ENCODE results near the gene TMEM150B.
"Not testable (repeated sequence)": the region's sequence is repeated elsewhere in the genome, so short reads cannot be mapped to it uniquely, and the experiment has no call there.

TMEM150B gene

DNA sequence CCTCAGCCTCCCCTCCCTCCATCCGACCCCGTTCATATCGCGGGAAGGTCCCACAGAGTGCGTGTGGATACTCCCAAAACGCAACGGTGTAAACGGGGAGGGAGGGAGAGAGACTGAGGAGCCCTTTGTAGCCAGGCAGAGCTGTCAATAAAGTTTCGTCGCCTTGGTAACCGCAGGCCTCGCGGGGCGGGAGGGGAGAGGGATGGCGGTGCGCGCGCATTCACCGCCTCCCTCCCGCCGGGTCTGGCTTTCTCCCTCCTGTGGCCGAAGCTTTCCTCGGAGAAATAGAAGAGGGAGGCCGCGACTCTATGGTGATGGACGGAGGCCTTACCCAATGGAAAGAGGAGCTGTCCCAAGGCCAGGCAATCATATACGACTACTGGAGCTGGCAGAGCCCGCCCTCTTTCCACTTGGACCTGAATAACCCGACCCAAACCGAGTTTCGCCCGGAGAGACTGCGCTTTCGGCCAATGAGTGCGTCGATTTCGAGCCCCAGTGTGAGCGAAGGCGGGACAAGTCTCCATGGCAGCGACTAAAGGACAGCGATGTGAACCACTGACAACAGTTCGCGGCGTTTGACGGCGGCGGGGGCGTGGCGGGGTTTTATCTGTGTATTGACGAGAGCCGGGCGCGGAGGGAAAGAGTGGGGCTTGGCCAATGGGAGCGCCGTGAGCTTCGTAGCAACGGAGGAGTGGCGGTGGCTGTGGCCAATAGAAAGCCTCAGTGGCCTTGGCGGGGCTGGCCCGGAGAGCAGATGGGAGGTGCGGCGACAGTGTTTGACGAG lies 14.2 kb upstream of the TMEM150B start, which contains the start of gene KMT5C:
TSS of gene KMT5C (plus strand) at position 772 of the 784 bp plus-strand sequence. CDS start 2,061 bp downstream, outside the sequence.
- peak; percentile 100 for DNase-seq (ENCODE audit: low read depth)

DNA sequence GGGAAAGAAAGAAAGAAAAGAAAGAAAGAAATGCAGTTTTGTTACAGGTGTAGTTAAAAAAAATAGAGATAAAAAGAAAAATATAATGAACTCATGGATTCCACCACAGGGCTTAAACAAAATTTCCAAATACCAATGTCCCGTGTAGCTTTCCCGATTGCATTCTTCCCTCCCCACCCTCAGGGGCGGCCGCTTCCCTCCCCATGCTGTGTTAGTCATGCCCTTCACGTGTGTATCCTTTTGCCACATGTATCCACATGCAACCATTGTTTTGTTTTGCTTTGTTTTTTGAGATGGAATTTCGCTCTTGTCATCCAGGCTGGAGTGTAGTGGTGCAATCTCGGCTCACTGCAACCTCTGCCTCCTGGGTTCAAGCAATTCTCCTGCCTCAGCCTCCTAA lies 11.0 kb upstream of the TMEM150B start:
- no peak for DNase-seq (ENCODE audit: low read depth)

DNA sequence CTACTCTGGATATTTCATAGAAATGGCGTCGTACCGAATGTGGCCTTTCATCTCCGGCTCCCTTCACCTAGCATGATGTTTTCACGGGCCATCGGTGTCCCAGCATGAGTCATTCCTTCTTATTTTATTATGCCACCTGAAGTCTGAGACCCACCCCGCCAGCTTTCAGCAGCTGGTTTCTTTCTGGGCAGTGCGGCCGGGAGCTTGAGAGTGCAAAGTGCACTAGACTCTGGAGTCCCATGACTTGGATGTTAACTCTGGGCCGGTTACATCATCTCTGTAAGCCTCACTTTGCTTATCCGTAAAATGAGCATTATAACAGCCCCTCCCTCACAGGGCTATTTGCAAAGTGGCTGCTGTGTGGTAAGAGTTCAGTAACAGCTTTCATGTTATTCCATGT lies 8.7 kb upstream of the TMEM150B start:
- DNase-seq (ENCODE audit: low read depth), result no peak

GRCh38 chr19:55329791-55330190 lies 4.7 kb upstream of the TMEM150B start:
- not testable (repeated sequence) for DNase-seq (ENCODE audit: low read depth)

DNA sequence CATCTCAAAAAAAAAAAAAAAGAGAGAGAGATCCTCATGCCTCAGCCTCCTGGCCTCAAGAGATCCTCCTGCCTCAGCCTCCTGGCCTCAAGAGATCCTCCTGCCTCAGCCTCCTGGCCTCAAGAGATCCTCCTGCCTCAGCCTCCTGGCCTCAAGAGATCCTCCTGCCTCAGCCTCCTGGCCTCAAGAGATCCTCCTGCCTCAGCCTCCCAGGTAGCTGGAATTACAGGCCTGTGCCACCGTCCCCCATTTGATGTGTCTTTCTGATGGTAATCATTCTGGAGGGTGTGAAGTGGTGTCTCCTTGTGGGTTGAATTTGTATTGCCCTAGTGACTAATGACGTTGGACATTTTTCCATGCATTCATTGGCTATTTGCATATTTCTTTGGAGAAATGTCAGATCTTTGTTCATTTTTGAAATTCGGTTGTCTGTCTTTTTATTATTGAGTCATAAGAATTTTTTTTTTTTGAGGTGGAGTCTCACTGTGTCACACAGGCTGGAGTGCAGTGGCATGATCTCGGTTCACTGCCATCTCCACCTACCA lies 3.7 kb upstream of the TMEM150B start:
- not testable (repeated sequence) for DNase-seq (ENCODE audit: low read depth)

GRCh38 chr19:55324662-55325061 lies 479 bp downstream of the TMEM150B start:
- DNase-seq (ENCODE audit: low read depth), result no peak

- DNase-seq (ENCODE audit: low read depth), result no peak
Observed at GRCh38 chr19:55322204-55322885, 2.8 kb downstream of the TMEM150B start.

GRCh38 chr19:55321466-55322137 lies 3.5 kb downstream of the TMEM150B start:
- DNase-seq (ENCODE audit: low read depth), result no peak

- no peak for DNase-seq (ENCODE audit: low read depth)
Observed at GRCh38 chr19:55320844-55321419, 4.2 kb downstream of the TMEM150B start.

GRCh38 chr19:55319785-55320184 lies 5.4 kb downstream of the TMEM150B start:
- no peak for DNase-seq (ENCODE audit: low read depth)

- no peak for DNase-seq (ENCODE audit: low read depth)
Observed at GRCh38 chr19:55316646-55317045, 8.5 kb downstream of the TMEM150B start.

DNA sequence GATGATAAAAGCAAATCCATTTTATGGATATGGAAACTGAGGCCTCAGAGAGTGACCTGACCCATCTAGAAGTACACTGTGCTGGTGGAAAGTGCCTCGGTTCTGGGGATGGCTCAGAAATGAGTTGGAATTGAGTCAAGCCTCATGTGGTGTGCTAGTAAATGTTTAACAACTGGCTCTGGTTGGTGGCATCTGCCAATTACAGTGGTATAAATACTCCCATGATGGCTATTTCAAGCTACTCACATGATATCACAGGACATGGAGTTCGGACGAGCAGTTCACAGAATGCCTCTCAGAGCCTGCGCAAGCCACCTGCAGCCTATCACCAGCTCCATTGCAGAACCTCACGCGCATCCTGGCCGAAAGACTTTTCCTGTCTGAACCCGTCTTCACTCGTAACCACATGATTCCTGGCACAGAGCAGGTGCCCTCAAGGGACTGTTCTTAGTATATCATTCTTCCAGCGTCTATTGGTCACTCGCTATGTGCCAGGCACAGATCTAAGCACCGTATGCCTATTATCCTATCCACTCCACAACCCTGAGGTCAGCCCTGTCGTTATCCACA lies 9.1 kb downstream of the TMEM150B start:
- DNase-seq (ENCODE audit: low read depth), result no peak

- DNase-seq (ENCODE audit: low read depth), result no peak
Observed at GRCh38 chr19:55314396-55314795, 10.7 kb downstream of the TMEM150B start.

- no peak for DNase-seq (ENCODE audit: low read depth)
Observed at GRCh38 chr19:55312621-55313512, 12.3 kb downstream of the TMEM150B start.

GRCh38 chr19:55311797-55312196 lies 13.3 kb downstream of the TMEM150B start:
- DNase-seq (ENCODE audit: low read depth), result no peak

- DNase-seq (ENCODE audit: low read depth), result no peak
Observed at GRCh38 chr19:55311397-55311796, 13.7 kb downstream of the TMEM150B start.

DNA sequence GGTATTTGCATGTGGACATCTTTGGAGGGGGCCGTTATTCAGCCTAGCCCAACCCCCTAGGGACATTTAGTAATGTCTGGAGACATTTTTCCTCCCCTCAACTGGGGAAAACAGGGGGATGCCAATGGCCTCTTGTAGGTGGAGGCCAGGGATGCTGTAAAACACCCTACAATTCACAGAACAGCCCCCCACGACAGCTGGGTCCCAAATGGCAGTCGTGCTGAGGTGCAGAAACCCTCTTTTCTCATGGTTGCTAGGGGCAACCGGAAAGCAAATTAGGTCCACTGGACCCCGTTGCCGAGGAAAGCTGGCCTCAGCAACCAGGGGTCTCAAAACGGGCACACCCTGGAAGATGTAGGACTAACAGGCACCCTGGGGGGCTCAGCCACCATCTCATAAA lies 14.6 kb downstream of the TMEM150B start:
- DNase-seq (ENCODE audit: low read depth), result no peak

DNA sequence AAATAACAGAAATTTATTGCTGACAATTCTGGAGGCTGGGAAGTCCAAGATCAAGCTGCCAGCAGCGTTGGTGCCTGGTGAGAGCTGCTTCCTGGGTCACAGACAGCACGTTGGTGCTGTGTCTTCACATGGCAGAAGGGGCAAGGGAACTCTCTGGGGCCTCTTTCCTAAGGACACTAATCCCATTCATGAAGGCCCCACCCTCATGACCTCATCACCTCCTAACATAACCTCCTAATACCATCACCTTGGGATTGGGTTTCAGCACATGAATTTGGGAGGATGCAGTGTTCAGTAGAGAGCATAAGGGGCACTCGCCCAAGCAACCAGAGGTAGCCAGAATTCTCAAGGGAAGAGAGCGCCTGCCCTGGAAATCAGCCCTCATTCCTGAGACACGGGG lies 15.7 kb downstream of the TMEM150B start:
- DNase-seq (ENCODE audit: low read depth), result no peak

DNA sequence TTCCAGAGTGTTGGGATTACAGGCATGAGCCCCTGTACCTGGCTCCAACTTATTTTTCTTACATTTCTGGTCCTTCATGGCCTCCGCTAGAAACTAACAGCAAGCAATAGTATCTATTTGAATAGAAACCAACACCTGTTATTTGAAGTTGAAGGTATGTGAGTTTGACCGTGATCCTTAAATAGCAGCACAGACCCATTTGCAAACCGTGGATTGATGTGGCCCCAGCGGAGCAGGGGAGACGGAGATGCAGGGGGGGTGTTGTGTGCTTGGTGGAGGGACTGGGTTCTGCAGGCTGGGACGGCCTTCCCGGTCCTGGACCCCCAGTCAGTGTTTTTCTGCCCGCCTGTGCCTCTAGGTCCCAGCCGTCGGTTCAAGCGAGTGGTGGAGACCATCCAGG lies 16.9 kb downstream of the TMEM150B start:
- no peak for DNase-seq (ENCODE audit: low read depth)

- DNase-seq (ENCODE audit: low read depth), result no peak
Observed at GRCh38 chr19:55306712-55307111, 18.4 kb downstream of the TMEM150B start.

Data from stimulated activated CD8-positive, alpha-beta memory T cell treated with anti-CD3 and anti-CD28 coated beads, Interleukin-12 subunit alpha, Interleukin-12 subunit beta, amount 100 ng/mL, for 1 hour (primary cell).